ENCODE data around the gene TMEM256. TPM values are rescaled to one million over a fixed set of nuclear protein-coding genes. Genes with fewer than 3 reads are reported as not detected.

The TMEM256 gene
- total and polyA plus RNA-seq, 2 of the 8 experiments (the other 6 are each of a cell fraction or from before 2014, with no cell fraction given), result 97.0 to 350 TPM

DNA sequence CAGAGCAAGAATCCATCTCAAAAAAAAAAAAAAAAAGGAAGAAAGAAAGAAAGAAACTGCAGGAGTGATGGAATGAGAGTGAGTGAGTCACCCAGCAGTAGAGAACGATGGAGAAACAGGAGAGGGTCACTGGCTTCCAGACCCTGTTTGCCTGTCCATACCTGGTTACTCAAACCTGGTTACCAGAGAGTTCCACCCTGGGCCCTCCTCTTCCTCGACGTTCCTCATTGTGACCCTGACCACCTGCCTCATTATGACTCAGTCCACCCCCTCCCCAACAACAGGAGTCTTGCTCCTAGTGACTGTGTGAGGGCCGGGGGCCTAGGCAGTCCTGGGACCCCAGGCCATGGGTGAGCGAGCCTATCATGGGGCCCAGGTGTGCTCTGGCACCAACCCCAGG is 24.7 kb upstream of the TMEM256 start, which contains the start of gene SPEM3:
TSS of gene SPEM3 (plus strand) at position 301 of the 400 bp plus-strand sequence. CDS start at position 347, 46 bp downstream.
- H2BK120ac ChIP-seq (replicated peaks; ENCODE audit: low read depth, low read length), result no peak within 1 kb of the TSS
- H3K27ac ChIP-seq (ENCODE audit: low read depth, low read length), result no peak within 1 kb of the TSS
- POLR2A ChIA-PET (ENCODE audit: partially characterized antibody), result interaction anchor here (0.8 to 1.2 kb wide), 4 partner anchors 10 to 30 kb away, joined by 3 read pairs; partner anchors contain the start of gene TMEM256
- no peak within 1 kb of the TSS for H3K14ac ChIP-seq (ENCODE audit: insufficient read length)
- no peak within 1 kb of the TSS for H2BK15ac ChIP-seq (ENCODE audit: low read length)
- H3K23ac ChIP-seq (ENCODE audit: insufficient read length), result no peak within 1 kb of the TSS
- no peak within 1 kb of the TSS for H3K4ac ChIP-seq (replicated peaks; ENCODE audit: insufficient read length, low read depth, low read length)
- H3K36me3 ChIP-seq (ENCODE audit: control insufficient read depth in 2 of 4, insufficient read depth in 4 of 4, low read length in 3 of 4), result no peaks in the 10 kb centered on the region
- no peaks in the 10 kb centered on the region for H3K23me2 ChIP-seq (ENCODE audit: low read depth, low read length)
- H3K9ac ChIP-seq (replicated peaks in 1 of 4; ENCODE audit: extremely low read depth in 1 of 4, low read depth in 3 of 4, low read length in 3 of 4), result no peak within 1 kb of the TSS
- CTCF ChIA-PET (ENCODE audit: partially characterized antibody), result interaction anchor here (0.6 to 0.8 kb wide), 2 partner anchors 63 to 66 kb away, joined by 3 to 4 read pairs; no protein-coding TSS in a partner anchor
- H3K79me1 ChIP-seq (ENCODE audit: low read depth, low read length), result no peaks in the 10 kb centered on the region
- no peak within 1 kb of the TSS for H2BK5ac ChIP-seq (ENCODE audit: low read depth, low read length)
- H2AK5ac ChIP-seq (ENCODE audit: low read depth, low read length), result no peak within 1 kb of the TSS
- H4K5ac ChIP-seq (ENCODE audit: insufficient read length, low read depth, low read length), result no peak within 1 kb of the TSS
- H3K79me2 ChIP-seq (ENCODE audit: control insufficient read depth in 1 of 2, insufficient read depth in 2 of 2, low read length in 2 of 2), result no peaks in the 10 kb centered on the region
- 80% methylated on average over 5 of the region's 5 CpGs; no CpG with 5 or more reads in 1 of the 2 experiments for WGBS, 2 experiments (ENCODE audit: extremely low coverage in 1 of 2, insufficient coverage in 1 of 2, insufficient read length in 1 of 2, insufficient replicate concordance in 2 of 2, low coverage in 1 of 2, low lambda C conversion rate in 2 of 2, missing lambda C conversion rate in 1 of 2)
- H4K91ac ChIP-seq (replicated peaks; ENCODE audit: insufficient read length, low read length), result no peak within 1 kb of the TSS
- H3K4me1 ChIP-seq (replicated peaks in 1 of 4; ENCODE audit: control insufficient read depth in 3 of 4, insufficient read depth in 4 of 4, low read length in 3 of 4), result no peaks in the 10 kb centered on the region; a peak in 1 of 7 replicates
- H2BK20ac ChIP-seq (ENCODE audit: low read length), result no peak within 1 kb of the TSS
- no peak for DNase-seq (ENCODE audit: low read depth in 1 of 2, low spot score in 2 of 2)
- H2BK12ac ChIP-seq (ENCODE audit: low read depth, low read length), result no peak within 1 kb of the TSS
- no peaks in the 10 kb centered on the region; a peak in 1 of 7 replicates for H3K27me3 ChIP-seq (replicated peaks in 1 of 4; ENCODE audit: control insufficient read depth in 3 of 4, extremely low read depth in 1 of 4, insufficient read depth in 3 of 4, low read length in 3 of 4)
- H4K20me1 ChIP-seq (replicated peaks in 1 of 2; ENCODE audit: control insufficient read depth in 1 of 2, insufficient read depth in 2 of 2, low read length in 2 of 2), result peaks cover 0 to 3% of the 10 kb centered on the region in 2 experiments
- no peaks in the 10 kb centered on the region for H3K9me3 ChIP-seq (ENCODE audit: insufficient read depth in 2 of 2, low read depth in 1 of 2, low read length in 1 of 2)
- no peak within 1 kb of the TSS for H3K18ac ChIP-seq (ENCODE audit: extremely low read depth, low read length)
- no peak for FAIRE-seq
- no peak within 1 kb of the TSS for H3K4me3 ChIP-seq (ENCODE audit: extremely low read depth in 1 of 4, insufficient read depth in 2 of 4, low read depth in 3 of 4, low read length in 4 of 4)
- no peak within 1 kb of the TSS for H3K56ac ChIP-seq (replicated peaks; ENCODE audit: insufficient read length, low read depth, low read length)
- H2AFZ ChIP-seq (ENCODE audit: low read length), result no peak within 1 kb of the TSS
- H3K4me2 ChIP-seq (ENCODE audit: insufficient read depth in 1 of 2, low read depth in 2 of 2, low read length in 2 of 2), result no peak within 1 kb of the TSS
- no peak within 1 kb of the TSS for H4K8ac ChIP-seq (ENCODE audit: extremely low read depth, insufficient read depth, low read length)
- TF ChIP-seq EZH2 (IDR thresholded peaks at IDR 0.05; ENCODE audit: low read depth, low read length, severe bottlenecking) (no peak), RXRA (IDR thresholded peaks at IDR 0.05; ENCODE audit: insufficient read depth, low read depth, low read length) (no peak), USF2 (IDR thresholded peaks at IDR 0.05; ENCODE audit: low read length) (no peak), CBX5 (IDR thresholded peaks at IDR 0.05; ENCODE audit: low read depth, low read length) (no peak), ATF3 (IDR thresholded peaks at IDR 0.05; ENCODE audit: insufficient read depth, low read depth, low read length) (no peak), CREB1 (IDR thresholded peaks at IDR 0.05) (no peak), JUND (IDR thresholded peaks at IDR 0.05; ENCODE audit: low read length) (no peak), KDM5A (IDR thresholded peaks at IDR 0.05; ENCODE audit: low read length) (no peak), TBP (IDR thresholded peaks at IDR 0.05; ENCODE audit: low read depth, low read length) (no peak)
- TF ChIP-seq, protein P1, sequence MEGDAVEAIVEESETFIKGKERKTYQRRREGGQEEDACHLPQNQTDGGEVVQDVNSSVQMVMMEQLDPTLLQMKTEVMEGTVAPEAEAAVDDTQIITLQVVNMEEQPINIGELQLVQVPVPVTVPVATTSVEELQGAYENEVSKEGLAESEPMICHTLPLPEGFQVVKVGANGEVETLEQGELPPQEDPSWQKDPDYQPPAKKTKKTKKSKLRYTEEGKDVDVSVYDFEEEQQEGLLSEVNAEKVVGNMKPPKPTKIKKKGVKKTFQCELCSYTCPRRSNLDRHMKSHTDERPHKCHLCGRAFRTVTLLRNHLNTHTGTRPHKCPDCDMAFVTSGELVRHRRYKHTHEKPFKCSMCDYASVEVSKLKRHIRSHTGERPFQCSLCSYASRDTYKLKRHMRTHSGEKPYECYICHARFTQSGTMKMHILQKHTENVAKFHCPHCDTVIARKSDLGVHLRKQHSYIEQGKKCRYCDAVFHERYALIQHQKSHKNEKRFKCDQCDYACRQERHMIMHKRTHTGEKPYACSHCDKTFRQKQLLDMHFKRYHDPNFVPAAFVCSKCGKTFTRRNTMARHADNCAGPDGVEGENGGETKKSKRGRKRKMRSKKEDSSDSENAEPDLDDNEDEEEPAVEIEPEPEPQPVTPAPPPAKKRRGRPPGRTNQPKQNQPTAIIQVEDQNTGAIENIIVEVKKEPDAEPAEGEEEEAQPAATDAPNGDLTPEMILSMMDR (IDR thresholded peaks at IDR 0.05; ENCODE audit: control extremely low read depth in 1 of 3, insufficient read depth in 1 of 3, low read depth in 1 of 3, low read length in 3 of 3), result no peak

Data from H1 (cell line).